HepG2 (cell line): ENCODE measurements around the gene ZBTB44. TPM values are rescaled to one million over a fixed set of nuclear protein-coding genes. Genes with fewer than 3 reads are reported as not detected.

Experiments used
- ATAC-seq: fragments of 200-7000 bp; cut with Tn5 transposase; 3 replicates; pipeline ENCODE4 v1.9.1; 2020; ENCODE audit warnings: mild to moderate bottlenecking, moderate library complexity
- BruUV-seq: library from RNA; stranded (reverse); fragments of 400-500 nt; replicated peaks from 2 replicates; lab custom pipeline; 2021; lab: Mats Ljungman, UMichigan
- CTCF ChIA-PET: fragments of 300-600 bp; formaldehyde crosslinking; extraction: SDS; loops from one replicate; lab custom pipeline; 2021; ENCODE audit warnings: low total read pairs, inconsistent platforms, low intra/inter-chr PET ratio; lab: Yijun Ruan, JAX
- POLR2A ChIA-PET: fragments of 350-600 bp; sonication (Branson Sonifier 250); formaldehyde crosslinking; loops from one replicate; lab custom pipeline; 2020; ENCODE audit warnings: antibody characterized with exemption, inconsistent platforms; lab: Yijun Ruan, JAX
- DNase-seq: peaks from one replicate; pipeline ENCODE4 v3.0.0-alpha.2; 2015; ENCODE audit warnings: low spot score
- FAIRE-seq: peaks from 3 replicates; lab custom pipeline; 2011; peaks lifted over from hg19 to GRCh38; lab: Jason Lieb, UNC
- H2AFZ ChIP-seq: one replicate; pipeline ENCODE4 v1.6.1; 2011; ENCODE audit warnings: low read length, inconsistent platforms
- H3K27ac ChIP-seq: fragments of 300-600 bp; 3 replicates; pipeline ENCODE4 v1.8.0; 2011; ENCODE audit warnings: mixed run types, mild to moderate bottlenecking, mixed read lengths, low read length, inconsistent platforms; ENCODE audit not compliant: insufficient read depth; ENCODE audit errors: extremely low read length
- H3K27me3 ChIP-seq, 2 experiments: fragments of 200-600 bp in 1 of 2; 2 replicates in 1 of 2; 3 replicates in 1 of 2; pipeline versions ENCODE4 v1.6.0 to v1.8.0; 2011; ENCODE audit warnings: low read length in 2 of 2, mild to moderate bottlenecking in 2 of 2, moderate library complexity in 2 of 2, inconsistent platforms in 1 of 2; ENCODE audit not compliant: insufficient read depth in 2 of 2, control insufficient read depth in 1 of 2
- H3K36me3 ChIP-seq, 2 experiments: fragments of 200-600 bp in 1 of 2; replicated peaks in 1 of 2; 2 replicates in 1 of 2; 3 replicates in 1 of 2; pipeline versions ENCODE4 v1.5.1 to v1.8.0; 2011; ENCODE audit warnings: low read length in 2 of 2, inconsistent platforms in 1 of 2; ENCODE audit not compliant: insufficient read depth in 2 of 2, control insufficient read depth in 1 of 2
- H3K4me1 ChIP-seq: 2 replicates; pipeline ENCODE4 v1.5.1; 2012; ENCODE audit warnings: low read length, inconsistent platforms; ENCODE audit not compliant: insufficient read depth
- H3K4me2 ChIP-seq: 2 replicates; pipeline ENCODE4 v1.6.0; 2011; ENCODE audit warnings: low read depth, low read length, inconsistent platforms
- H3K4me3 ChIP-seq, 3 experiments: fragments of 200-600 bp in 1 of 3; sonication (generic), shearing (Covaris generic) in 1 of 3; replicated peaks in 1 of 3; 2 replicates each; pipeline ENCODE4 v1.5.1; 2011 to 2016; ENCODE audit warnings: low read length in 3 of 3, inconsistent platforms in 2 of 3, low read depth in 2 of 3, mild to moderate bottlenecking in 2 of 3, control low read depth in 1 of 3, mixed read lengths in 1 of 3; ENCODE audit not compliant: insufficient read depth in 1 of 3
- H3K79me2 ChIP-seq: one replicate; pipeline ENCODE4 v1.6.1; 2011; ENCODE audit warnings: low read length, inconsistent platforms; ENCODE audit not compliant: insufficient read depth
- H3K9ac ChIP-seq: 2 replicates; pipeline ENCODE4 v1.6.0; 2011; ENCODE audit warnings: mild to moderate bottlenecking, low read depth, low read length, inconsistent platforms; ENCODE audit not compliant: insufficient read depth
- H3K9me3 ChIP-seq: 2 replicates; pipeline ENCODE4 v1.5.1; 2012; ENCODE audit warnings: mild to moderate bottlenecking, low read length
- H4K20me1 ChIP-seq: 2 replicates; pipeline ENCODE4 v1.6.0; 2011; ENCODE audit warnings: inconsistent platforms, mild to moderate bottlenecking, low read length, moderate library complexity; ENCODE audit not compliant: insufficient read depth
- DBP ChIP-seq: sonication (generic); formaldehyde crosslinking; IDR thresholded peaks from 2 replicates; pipeline ENCODE4 v1.4.0; 2020; ENCODE audit warnings: missing genetic modification reagents; ENCODE audit errors: not compliant biosample characterization
- NFE2 ChIP-seq: sonication (generic); formaldehyde crosslinking; IDR thresholded peaks from 2 replicates; pipeline ENCODE4 v1.4.0; 2020; ENCODE audit warnings: missing genetic modification reagents
- NR2F6 ChIP-seq, 2 experiments: IDR thresholded peaks; 2 replicates each; pipeline ENCODE4 v1.6.1; 2016; ENCODE audit warnings: antibody characterized with exemption in 1 of 2, mild to moderate bottlenecking in 1 of 2
- SIN3A ChIP-seq: IDR thresholded peaks from 2 replicates; pipeline ENCODE4 v1.6.1; 2011; ENCODE audit warnings: low read depth, mild to moderate bottlenecking, control low read depth, low read length, borderline replicate concordance
- ZNF256 ChIP-seq: sonication (generic); formaldehyde crosslinking; conservative IDR thresholded peaks from 2 replicates; pipeline ENCODE4 v1.4.0; 2020; ENCODE audit warnings: missing genetic modification reagents
- ZNF792 ChIP-seq: IDR thresholded peaks from 2 replicates; pipeline ENCODE4 v1.6.1; 2016
- WGBS: methylation state at CpG from one replicate; pipeline ENCODE4 v1.1.6; 2017; ENCODE audit warnings: low lambda C conversion rate; 5-methylcytosine and 5-hydroxymethylcytosine counted together
- in situ Hi-C: cut with HindIII; loops from 2 replicates; pipeline ENCODE4 v1.10.0; 2017; ENCODE audit warnings: low pct_unique_long_range_greater_than_20kb; ENCODE audit not compliant: extremely low pct_ligation_motif_present
- intact Hi-C: fragments of 100-400 bp; cut with micrococcal nuclease; formaldehyde crosslinking; loops from one replicate; pipeline ENCODE4 v1.10.0; 2022; ENCODE audit not compliant: unreplicated experiment
- polyA plus RNA-seq, 8 experiments: library from polyadenylated mRNA; depleted of rRNA in 3 of 8; stranded (reverse) in 7 of 8; unstranded in 1 of 8; fragments of >200 nt; fragmentation: Illumina TruSeq in 4 of 8; extraction: Trizol in 4 of 8; gene quantifications; 2 replicates each; pipeline versions ENCODE4 v1.2.1 to v1.2.3, GENCODE V29; 2011 to 2016; ENCODE audit warnings: low read depth in 4 of 8, missing spikeins in 1 of 8, mixed read lengths in 1 of 8; ENCODE audit not compliant: insufficient read depth in 1 of 8
- total RNA-seq, 5 experiments: library from RNA; depleted of rRNA; stranded (reverse); fragments of >200 nt; fragmentation: Illumina TruSeq; extraction: Trizol; gene quantifications; 2 replicates each; pipeline ENCODE4 v1.2.3, GENCODE V29; 2016; ENCODE audit warnings: low read depth in 1 of 5
- TF ChIP-seq, protein P1 (sequence below): sonication (generic); formaldehyde crosslinking; IDR thresholded peaks from 2 replicates; pipeline ENCODE4 v1.5.0; 2020; ENCODE audit warnings: mild to moderate bottlenecking, missing genetic modification reagents

The ZBTB44 gene
- total and polyA plus RNA-seq, 2 of the 13 experiments (the other 11 are each of a cell fraction or from before 2014, with no cell fraction given): 22.8 to 23.6 TPM

- TF ChIP-seq NR2F6 (IDR thresholded peaks at IDR 0.05): peak; percentile 67
- peak; percentile 20; the same call in 1 of the 2 replicates for TF ChIP-seq NR2F6 (CRISPR knock-in tag; IDR thresholded peaks at IDR 0.05)
Observed at GRCh38 chr11:130216591-130217132, 98.1 kb downstream of the ZBTB44 start (continued).

DNA sequence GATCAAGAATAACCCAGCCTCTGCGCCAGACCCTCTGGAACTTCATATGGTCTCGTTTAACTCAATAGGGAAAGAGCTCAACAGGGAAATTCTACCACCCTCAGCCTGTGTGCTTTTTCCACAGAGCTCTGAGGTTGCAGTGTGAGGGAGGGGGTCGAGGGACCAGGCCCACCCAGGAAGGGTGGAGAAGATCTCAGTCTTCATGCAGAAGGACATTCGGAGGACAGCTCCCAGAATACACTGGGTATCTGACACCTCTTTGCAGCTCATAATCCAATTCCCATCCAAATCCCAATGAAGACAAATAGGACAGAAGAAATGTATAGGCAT is 98.5 kb downstream of the ZBTB44 start:
- H2AFZ ChIP-seq: no peak overlapping the region
- H3K27ac ChIP-seq: no peak overlapping the region
- no peaks in the 10 kb centered on the region for H3K9me3 ChIP-seq
- ChIA-PET POLR2A (no interaction called here), CTCF (no interaction called here)
- no TSS peak for BruUV-seq
- H4K20me1 ChIP-seq: no peaks in the 10 kb centered on the region
- DNase-seq (no peak), ATAC-seq (no peak), FAIRE-seq (no peak)
- peaks cover 0 to 25% of the 10 kb centered on the region in 2 experiments; a peak in 4 of 5 replicates for H3K27me3 ChIP-seq
- H3K36me3 ChIP-seq: no peaks in the 10 kb centered on the region
- H3K79me2 ChIP-seq: no peaks in the 10 kb centered on the region
- H3K4me1 ChIP-seq: peaks cover 35% of the 10 kb centered on the region
- TF ChIP-seq ZNF256 (CRISPR knock-in tag): no peak
- TF ChIP-seq ZNF792 (CRISPR knock-in tag): no peak
- TF ChIP-seq DBP (CRISPR knock-in tag): no peak
- TF ChIP-seq, protein P1, sequence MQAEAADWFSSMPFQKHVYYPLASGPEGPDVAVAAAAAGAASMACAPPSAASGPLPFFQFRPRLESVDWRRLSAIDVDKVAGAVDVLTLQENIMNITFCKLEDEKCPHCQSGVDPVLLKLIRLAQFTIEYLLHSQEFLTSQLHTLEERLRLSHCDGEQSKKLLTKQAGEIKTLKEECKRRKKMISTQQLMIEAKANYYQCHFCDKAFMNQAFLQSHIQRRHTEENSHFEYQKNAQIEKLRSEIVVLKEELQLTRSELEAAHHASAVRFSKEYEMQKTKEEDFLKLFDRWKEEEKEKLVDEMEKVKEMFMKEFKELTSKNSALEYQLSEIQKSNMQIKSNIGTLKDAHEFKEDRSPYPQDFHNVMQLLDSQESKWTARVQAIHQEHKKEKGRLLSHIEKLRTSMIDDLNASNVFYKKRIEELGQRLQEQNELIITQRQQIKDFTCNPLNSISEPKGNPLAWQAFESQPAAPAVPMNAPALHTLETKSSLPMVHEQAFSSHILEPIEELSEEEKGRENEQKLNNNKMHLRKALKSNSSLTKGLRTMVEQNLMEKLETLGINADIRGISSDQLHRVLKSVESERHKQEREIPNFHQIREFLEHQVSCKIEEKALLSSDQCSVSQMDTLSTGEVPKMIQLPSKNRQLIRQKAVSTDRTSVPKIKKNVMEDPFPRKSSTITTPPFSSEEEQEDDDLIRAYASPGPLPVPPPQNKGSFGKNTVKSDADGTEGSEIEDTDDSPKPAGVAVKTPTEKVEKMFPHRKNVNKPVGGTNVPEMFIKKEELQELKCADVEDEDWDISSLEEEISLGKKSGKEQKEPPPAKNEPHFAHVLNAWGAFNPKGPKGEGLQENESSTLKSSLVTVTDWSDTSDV (CRISPR knock-in tag): no peak
- no peak for TF ChIP-seq SIN3A
- no peak for TF ChIP-seq NFE2 (CRISPR knock-in tag)
- no peak overlapping the region for H3K4me2 ChIP-seq
- H3K9ac ChIP-seq: no peak overlapping the region
- intact Hi-C loops (no loop called here), in situ Hi-C loops (loop anchor here (10.0 to 25.0 kb wide), 3 partner anchors 149 to 671 kb away; no protein-coding TSS in a partner anchor)
- 49% methylated on average over 4 of the region's 4 CpGs for WGBS
- H3K4me3 ChIP-seq: no peak overlapping the region
